Peyer's patch (tissue), 4 donors: ENCODE results near the gene FN3K.

ENCODE experiments used
- CTCF ChIP-seq, 6 experiments: fragments of 450-650 bp in 4 of 6; fragments of 200-600 bp in 2 of 6; sonication (generic) in 1 of 6; IDR thresholded peaks; one replicate each; pipeline ENCODE4 v1.5.1; 2017 to 2019; ENCODE audit warnings: antibody characterized with exemption in 6 of 6, mild to moderate bottlenecking in 3 of 6, moderate library complexity in 1 of 6
- POLR2A ChIP-seq, 2 donors: fragments of 450-650 bp; IDR thresholded peaks; one replicate each; pipeline ENCODE4 v1.5.1; 2017; ENCODE audit warnings: antibody characterized with exemption in 2 of 2, mild to moderate bottlenecking in 2 of 2, moderate library complexity in 2 of 2

- no peak for TF ChIP-seq CTCF (IDR thresholded peaks at IDR 0.05)
- TF ChIP-seq POLR2A (IDR thresholded peaks at IDR 0.05): no peak
These were observed 33.6 kb downstream of the FN3K start for GRCh38 chr17:82769041-82769440.
